Measurements from ENCODE around the gene PCDHGA10. TPM values are rescaled to one million over a fixed set of nuclear protein-coding genes. Genes with fewer than 3 reads are reported as not detected.
"Not testable (repeated sequence)": the region's sequence is repeated elsewhere in the genome, so short reads cannot be mapped to it uniquely, and the experiment has no call there.

PCDHGA10 gene
- total and polyA plus RNA-seq, 8 donors, result 3.9 to 5.5 (median 4.7) TPM

- DNase-seq, result no peak
- H3K4me1 ChIP-seq, result no peaks in the 10 kb centered on the region
- no peak overlapping the region for H3K4me3 ChIP-seq
- H3K27ac ChIP-seq, result no peak overlapping the region
- H3K36me3 ChIP-seq, result peaks cover 0 to 7% of the 10 kb centered on the region in 2 donors
- intact Hi-C loops (cut with DNase I), result no loop called here
- H3K9me3 ChIP-seq, result peaks cover 3 to 79% of the 10 kb centered on the region in 2 donors
- TF ChIP-seq CTCF (IDR thresholded peaks at IDR 0.05), result no peak
- no peak for ATAC-seq
- H3K27me3 ChIP-seq, result peaks cover 25 to 94% of the 10 kb centered on the region in 2 donors
Observed at GRCh38 chr5:141403387-141403786, 9.4 kb upstream of the PCDHGA10 start.

GRCh38 chr5:141407790-141408505 is 4.8 kb upstream of the PCDHGA10 start, which contains the start of gene PCDHGB6:
TSS of gene PCDHGB6 (plus strand) at chr5:141408021. CDS start at chr5:141408203, 182 bp downstream.
- H3K27ac ChIP-seq; H3K4me1 ChIP-seq; intact Hi-C loops (cut with DNase I); H3K36me3 ChIP-seq: not testable (repeated sequence)
- peaks cover 22 to 90% of the 10 kb centered on the region in 2 donors for H3K27me3 ChIP-seq
- H3K4me3 ChIP-seq, result peak within 1 kb of the TSS; percentile 12 to 33
- peaks cover 0 to 70% of the 10 kb centered on the region in 2 donors for H3K9me3 ChIP-seq
- ATAC-seq (peak; percentile 96), DNase-seq (peak in 2 of 4 donors; percentile 45 to 85)
- peak; percentile 34 to 52 for TF ChIP-seq CTCF (IDR thresholded peaks at IDR 0.05)

GRCh38 chr5:141409598-141410306 is 3.0 kb upstream of the PCDHGA10 start:
- Histone ChIP-seq H3K36me3 (no peaks in the 10 kb centered on the region), H3K27ac (no peak overlapping the region), H3K27me3 (peaks cover 23 to 90% of the 10 kb centered on the region in 2 donors), H3K4me1 (peaks cover 0 to 5% of the 10 kb centered on the region in 2 donors), H3K9me3 (peaks cover 0 to 68% of the 10 kb centered on the region in 2 donors), H3K4me3 (no peak overlapping the region)
- intact Hi-C loops (cut with DNase I), result loop anchor here in 1 of 2 donors (10.0 kb wide), 2 partner anchors 115 to 155 kb away; no protein-coding TSS in a partner anchor
- peak in 1 of 4 donors; percentile 63 for DNase-seq
- TF ChIP-seq CTCF (IDR thresholded peaks at IDR 0.05), result no peak
- no peak for ATAC-seq

- H3K27me3 ChIP-seq, result peaks cover 28 to 94% of the 10 kb centered on the region in 2 donors
- peaks cover 0 to 62% of the 10 kb centered on the region in 2 donors for H3K9me3 ChIP-seq
- no peaks in the 10 kb centered on the region for H3K36me3 ChIP-seq
- H3K4me1 ChIP-seq, result peaks cover 0 to 5% of the 10 kb centered on the region in 2 donors
- no peak overlapping the region for H3K27ac ChIP-seq
- ATAC-seq, result no peak
- H3K4me3 ChIP-seq, result no peak overlapping the region
- intact Hi-C loops (cut with DNase I), result loop anchor here in 1 of 2 donors (10.0 kb wide), 2 partner anchors 113 to 153 kb away; no protein-coding TSS in a partner anchor
- TF ChIP-seq CTCF (IDR thresholded peaks at IDR 0.05), result no peak
- no peak for DNase-seq
Observed at GRCh38 chr5:141411575-141411974, 1.2 kb upstream of the PCDHGA10 start.
